MM.1S (cell line): Measurements from ENCODE around the gene FBLN1.
"Not testable (repeated sequence)": the region's sequence is repeated elsewhere in the genome, so short reads cannot be mapped to it uniquely, and the experiment has no call there.

Source experiments
- DNase-seq: peaks from one replicate; pipeline ENCODE4 v3.0.0-alpha.2; 2015
- H2AFZ ChIP-seq: fragments of 300-600 bp; sonication (generic); 2 replicates; pipeline ENCODE4 v1.6.0; 2016; ENCODE audit warnings: antibody characterized with exemption, low read length
- H3F3A ChIP-seq: fragments of 300-600 bp; sonication (generic); 2 replicates; pipeline ENCODE4 v1.6.1; 2016; ENCODE audit warnings: mild to moderate bottlenecking, antibody characterized with exemption, low read length, moderate library complexity, mixed read lengths; ENCODE audit not compliant: insufficient read depth
- H3K27ac ChIP-seq: fragments of 300-600 bp; sonication (generic); 2 replicates; pipeline ENCODE4 v1.5.1; 2016; ENCODE audit warnings: mild to moderate bottlenecking, low read length
- H3K27me3 ChIP-seq: fragments of 300-600 bp; sonication (generic); replicated peaks from 2 replicates; pipeline ENCODE4 v1.6.0; 2016; ENCODE audit warnings: low read length; ENCODE audit not compliant: insufficient read depth
- H3K36me3 ChIP-seq: fragments of 300-600 bp; sonication (generic); replicated peaks from 2 replicates; pipeline ENCODE4 v1.6.1; 2016; ENCODE audit warnings: mild to moderate bottlenecking, low read length, mixed read lengths; ENCODE audit not compliant: insufficient read depth
- H3K4me1 ChIP-seq: fragments of 300-600 bp; sonication (generic); 2 replicates; pipeline ENCODE4 v1.6.1; 2016; ENCODE audit warnings: low read length, mixed read lengths
- H3K4me2 ChIP-seq: fragments of 300-600 bp; sonication (generic); 2 replicates; pipeline ENCODE4 v1.6.0; 2016; ENCODE audit warnings: low read depth, low read length
- H3K4me3 ChIP-seq: fragments of 300-600 bp; sonication (generic); 2 replicates; pipeline ENCODE4 v1.5.1; 2016; ENCODE audit warnings: low read length, mixed read lengths
- H3K79me2 ChIP-seq: fragments of 300-600 bp; sonication (generic); 2 replicates; pipeline ENCODE4 v1.6.1; 2016; ENCODE audit warnings: mixed run types, low read length, mixed read lengths
- H3K9ac ChIP-seq: fragments of 300-600 bp; sonication (generic); 2 replicates; pipeline ENCODE4 v1.6.1; 2016; ENCODE audit warnings: low read length, mixed read lengths
- H3K9me2 ChIP-seq: fragments of 300-600 bp; sonication (generic); replicated peaks from 2 replicates; pipeline ENCODE4 v1.6.1; 2016; ENCODE audit warnings: mild to moderate bottlenecking, low read length, mixed read lengths; ENCODE audit not compliant: insufficient read depth
- H3K9me3 ChIP-seq: fragments of 300-600 bp; sonication (generic); replicated peaks from 2 replicates; pipeline ENCODE4 v1.6.1; 2016; ENCODE audit warnings: mild to moderate bottlenecking, low read length, mixed read lengths; ENCODE audit not compliant: insufficient read depth
- H4K20me1 ChIP-seq: fragments of 300-600 bp; sonication (generic); 2 replicates; pipeline ENCODE4 v1.6.1; 2016; ENCODE audit warnings: mild to moderate bottlenecking, low read length, moderate library complexity, mixed read lengths; ENCODE audit not compliant: insufficient read depth
- CTCF ChIP-seq: fragments of 300-600 bp; sonication (generic); IDR thresholded peaks from 2 replicates; pipeline ENCODE4 v1.5.1; 2016; ENCODE audit warnings: antibody characterized with exemption, low read length, mixed read lengths
- EZH2 ChIP-seq: fragments of 300-600 bp; sonication (generic); optimal IDR thresholded peaks from 2 replicates; pipeline ENCODE3; 2017; ENCODE audit warnings: low read depth, mild to moderate bottlenecking, antibody characterized with exemption, low read length, mixed read lengths
- EZH2phosphoT487 ChIP-seq: fragments of 300-600 bp; sonication (generic); IDR thresholded peaks from 2 replicates; pipeline ENCODE4 v1.6.1; 2018; ENCODE audit warnings: antibody characterized with exemption, low read length

Gene FBLN1

GRCh38 chr22:45493286-45493771 is 9.4 kb upstream of the FBLN1 start:
- Histone ChIP-seq H3K4me1 (no peaks in the 10 kb centered on the region), H3K27me3 (peaks cover 89% of the 10 kb centered on the region), H3K4me3 (no peak overlapping the region), H2AFZ (no peak overlapping the region), H3K79me2 (no peaks in the 10 kb centered on the region), H4K20me1 (no peaks in the 10 kb centered on the region), H3K36me3 (no peaks in the 10 kb centered on the region), H3K9me2 (no peaks in the 10 kb centered on the region), H3K4me2 (no peak overlapping the region), H3F3A (no peaks in the 10 kb centered on the region), H3K27ac (no peak overlapping the region), H3K9me3 (no peaks in the 10 kb centered on the region), H3K9ac (no peak overlapping the region)
- no peak for DNase-seq
- no peak for TF ChIP-seq EZH2phosphoT487
- TF ChIP-seq EZH2: no peak
- TF ChIP-seq CTCF: no peak

- H3K9me3 ChIP-seq, H3K4me2 ChIP-seq, H3K27ac ChIP-seq, DNase-seq, H3F3A ChIP-seq, H3K9ac ChIP-seq, H3K9me2 ChIP-seq, H3K4me1 ChIP-seq, H2AFZ ChIP-seq, H3K4me3 ChIP-seq, H3K79me2 ChIP-seq, H4K20me1 ChIP-seq, H3K36me3 ChIP-seq: not testable (repeated sequence)
- H3K27me3 ChIP-seq: peaks cover 89% of the 10 kb centered on the region
Measured at GRCh38 chr22:45494306-45494705, 8.4 kb upstream of the FBLN1 start.

GRCh38 chr22:45495616-45496015 is 7.1 kb upstream of the FBLN1 start:
- H3K4me1 ChIP-seq, H3K9me2 ChIP-seq, H3K27ac ChIP-seq, H3K79me2 ChIP-seq, H3K36me3 ChIP-seq, H2AFZ ChIP-seq, H3K4me2 ChIP-seq, H3K9ac ChIP-seq, H3F3A ChIP-seq, H3K9me3 ChIP-seq, DNase-seq, H3K4me3 ChIP-seq, H4K20me1 ChIP-seq: not testable (repeated sequence)
- peaks cover 89% of the 10 kb centered on the region for H3K27me3 ChIP-seq

- Histone ChIP-seq H3K4me2 (no peak overlapping the region), H3K9me3 (no peaks in the 10 kb centered on the region), H4K20me1 (no peaks in the 10 kb centered on the region), H3K4me3 (no peak overlapping the region), H3K9me2 (no peaks in the 10 kb centered on the region), H2AFZ (no peak overlapping the region), H3K27me3 (peaks cover 89% of the 10 kb centered on the region), H3K9ac (no peak overlapping the region), H3K27ac (no peak overlapping the region), H3K79me2 (no peaks in the 10 kb centered on the region), H3F3A (no peaks in the 10 kb centered on the region), H3K4me1 (no peaks in the 10 kb centered on the region), H3K36me3 (no peaks in the 10 kb centered on the region)
- no peak for DNase-seq
- TF ChIP-seq EZH2phosphoT487 (no peak), EZH2 (no peak), CTCF (no peak)
Measured at GRCh38 chr22:45496451-45496941, 6.2 kb upstream of the FBLN1 start.
